Measurements from ENCODE around the gene CIB2. TPM values are rescaled to one million over a fixed set of nuclear protein-coding genes. Genes with fewer than 3 reads are reported as not detected.

Gene CIB2
- polyA plus RNA-seq (4.1 to 6.1 TPM (median 4.9 TPM) in 3 replicates), polyA minus RNA-seq (5.6 to 8.1 TPM (median 5.7 TPM) in 3 replicates)
- 3.9 TPM for polyA plus RNA-seq (2011; ENCODE audit: low read depth)
- 3.1 and 4.6 TPM in 2 replicates for polyA plus RNA-seq (2011; cell fraction: cytosol; rRNA removed)
- 0.73 and 1.3 TPM in 2 replicates for polyA plus RNA-seq (2011; cell fraction: nucleus; rRNA removed)
- 3.9 and 6.3 TPM in 2 replicates for polyA plus RNA-seq (2012; ENCODE audit: low replicate concordance)
- polyA minus RNA-seq (2011; cell fraction: cytosol; rRNA and poly(A)+ RNA removed), result 3.1 TPM
- polyA minus RNA-seq (2011; cell fraction: nucleus; rRNA and poly(A)+ RNA removed), result 1.5 and 1.9 TPM in 2 replicates

DNA sequence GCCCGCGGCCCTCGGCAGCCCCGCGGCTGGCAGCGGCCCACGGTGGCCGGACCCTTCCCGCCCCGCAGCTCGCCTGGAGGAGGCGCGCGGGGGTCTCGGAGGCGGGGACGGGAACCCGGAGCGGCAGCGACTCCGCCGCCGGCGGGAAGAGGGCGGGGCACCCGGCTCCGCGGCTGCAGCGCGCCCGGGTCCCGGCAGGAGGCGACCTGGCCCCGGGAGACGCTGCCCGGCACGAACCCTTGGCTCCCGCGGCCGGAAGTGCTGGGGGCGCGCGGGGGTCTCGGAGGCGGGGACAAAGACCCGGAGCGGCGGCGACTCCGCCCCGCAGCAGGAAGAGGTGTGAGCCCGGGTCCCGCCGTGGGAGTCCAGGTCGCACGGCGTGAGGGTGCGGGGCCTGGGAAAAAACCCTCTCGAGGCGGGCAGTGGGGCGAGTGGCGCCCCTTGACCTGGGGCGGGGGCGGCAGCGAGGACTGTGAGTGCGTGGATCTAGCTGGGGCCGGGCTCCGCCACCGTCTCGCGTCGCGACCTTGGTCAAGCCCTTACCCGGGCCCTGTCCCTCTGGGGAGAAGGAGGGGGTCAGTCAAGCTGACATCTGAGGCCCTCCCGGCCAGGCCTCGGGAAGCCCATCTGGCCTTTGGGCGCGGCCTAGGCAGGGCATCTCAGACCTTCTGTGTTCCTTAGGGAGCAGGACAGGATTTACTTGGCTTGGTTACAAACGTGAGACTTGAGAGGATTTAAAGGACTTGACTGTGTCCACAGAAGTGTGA, at the start of gene CIB2:
Gene CIB2, minus strand, starts transcription at position 151 of the 767 bp plus-strand sequence. CDS start 230 bp downstream, outside the sequence.
- Histone ChIP-seq H3K36me3 (ENCODE audit: control insufficient read depth in 2 of 2, extremely low read depth in 1 of 2, insufficient read depth in 2 of 2, low read length in 2 of 2) (no peaks in the 10 kb centered on the region), H3K79me2 (ENCODE audit: control insufficient read depth, insufficient read depth, low read length) (no peaks in the 10 kb centered on the region), H3K9ac (ENCODE audit: control insufficient read depth, extremely low read depth, insufficient read depth, low read length) (peak within 1 kb of the TSS; percentile 79), H4K20me1 (ENCODE audit: control insufficient read depth, extremely low read depth, insufficient read depth, low read length) (no peaks in the 10 kb centered on the region), H3K4me1 (ENCODE audit: control insufficient read depth, extremely low read depth, insufficient read depth, low read length) (peaks cover 33% of the 10 kb centered on the region), H3K27me3 (ENCODE audit: control insufficient read depth, extremely low read depth, insufficient read depth, low read length) (no peaks in the 10 kb centered on the region), H3K4me2 (ENCODE audit: control insufficient read depth, extremely low read depth, insufficient read depth, low read depth, low read length) (peak within 1 kb of the TSS; percentile 72), H3K9me3 (ENCODE audit: control insufficient read depth, low read depth, low read length) (no peaks in the 10 kb centered on the region), H3K9me1 (ENCODE audit: control insufficient read depth, extremely low read depth, insufficient read depth, low read length) (no peaks in the 10 kb centered on the region), H2AFZ (ENCODE audit: control insufficient read depth, low read length) (peak within 1 kb of the TSS; percentile 80), H3K27ac (ENCODE audit: control insufficient read depth, insufficient read depth, low read length) (peak within 1 kb of the TSS; percentile 58), H3K4me3 (ENCODE audit: control insufficient read depth in 2 of 3, extremely low read depth in 1 of 3, insufficient read depth in 2 of 3, low read depth in 1 of 3, low read length in 3 of 3) (peak within 1 kb of the TSS; percentile 48 to 75 (median 66))
- FAIRE-seq (no peak), DNase-seq (ENCODE audit: low read depth, low spot score) (no peak)
- dilution Hi-C loops (cut with MboI; ENCODE audit: extremely low pct_ligation_motif_present, low sequenced_read_pairs), result no loop called here
- TF ChIP-seq, protein P1, sequence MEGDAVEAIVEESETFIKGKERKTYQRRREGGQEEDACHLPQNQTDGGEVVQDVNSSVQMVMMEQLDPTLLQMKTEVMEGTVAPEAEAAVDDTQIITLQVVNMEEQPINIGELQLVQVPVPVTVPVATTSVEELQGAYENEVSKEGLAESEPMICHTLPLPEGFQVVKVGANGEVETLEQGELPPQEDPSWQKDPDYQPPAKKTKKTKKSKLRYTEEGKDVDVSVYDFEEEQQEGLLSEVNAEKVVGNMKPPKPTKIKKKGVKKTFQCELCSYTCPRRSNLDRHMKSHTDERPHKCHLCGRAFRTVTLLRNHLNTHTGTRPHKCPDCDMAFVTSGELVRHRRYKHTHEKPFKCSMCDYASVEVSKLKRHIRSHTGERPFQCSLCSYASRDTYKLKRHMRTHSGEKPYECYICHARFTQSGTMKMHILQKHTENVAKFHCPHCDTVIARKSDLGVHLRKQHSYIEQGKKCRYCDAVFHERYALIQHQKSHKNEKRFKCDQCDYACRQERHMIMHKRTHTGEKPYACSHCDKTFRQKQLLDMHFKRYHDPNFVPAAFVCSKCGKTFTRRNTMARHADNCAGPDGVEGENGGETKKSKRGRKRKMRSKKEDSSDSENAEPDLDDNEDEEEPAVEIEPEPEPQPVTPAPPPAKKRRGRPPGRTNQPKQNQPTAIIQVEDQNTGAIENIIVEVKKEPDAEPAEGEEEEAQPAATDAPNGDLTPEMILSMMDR (optimal IDR thresholded peaks at IDR 0.05 in 1 of 3, IDR thresholded peaks at IDR 0.05 in 1 of 3, conservative IDR thresholded peaks at IDR 0.05 in 1 of 3; ENCODE audit: extremely low read depth in 1 of 3, insufficient read depth in 2 of 3, low read length in 3 of 3), result peak; percentile 31 to 80 (median 61)
- TF ChIP-seq EZH2 (IDR thresholded peaks at IDR 0.05; ENCODE audit: low read length), result no peak

DNA sequence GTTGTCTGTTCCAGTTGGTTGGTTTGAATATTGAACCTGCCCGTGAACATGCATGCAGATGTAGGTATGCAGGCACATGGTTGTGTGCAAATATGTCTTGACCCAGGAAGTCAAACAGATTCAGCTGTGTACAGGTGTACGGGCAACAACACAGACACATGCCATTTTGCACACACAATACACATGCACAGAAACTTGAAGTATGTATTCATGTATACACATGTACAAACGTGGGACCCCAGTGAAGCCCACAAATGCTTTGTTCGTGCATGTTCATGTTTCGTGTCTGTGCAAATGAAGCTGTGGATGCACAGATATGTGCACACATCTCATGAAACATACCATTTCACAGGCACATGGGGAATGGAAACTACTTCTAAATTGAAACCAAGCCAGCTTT, 48.7 kb upstream of the CIB2 start:
- no peak for FAIRE-seq
- no peak overlapping the region for H3K4me2 ChIP-seq (ENCODE audit: control insufficient read depth, extremely low read depth, insufficient read depth, low read depth, low read length)
- no peak for TF ChIP-seq EZH2 (IDR thresholded peaks at IDR 0.05; ENCODE audit: low read length)
- TF ChIP-seq, protein P1 (optimal IDR thresholded peaks at IDR 0.05 in 1 of 3, IDR thresholded peaks at IDR 0.05 in 1 of 3, conservative IDR thresholded peaks at IDR 0.05 in 1 of 3; ENCODE audit: extremely low read depth in 1 of 3, insufficient read depth in 2 of 3, low read length in 3 of 3), result no peak

More for the DNA sequence above, 48.7 kb upstream of the CIB2 start:
- H3K9me1 ChIP-seq (ENCODE audit: control insufficient read depth, extremely low read depth, insufficient read depth, low read length), result no peaks in the 10 kb centered on the region
- no peak overlapping the region for H3K9ac ChIP-seq (ENCODE audit: control insufficient read depth, extremely low read depth, insufficient read depth, low read length)
- no peaks in the 10 kb centered on the region for H4K20me1 ChIP-seq (ENCODE audit: control insufficient read depth, extremely low read depth, insufficient read depth, low read length)
- no peak overlapping the region for H2AFZ ChIP-seq (ENCODE audit: control insufficient read depth, low read length)
- no peaks in the 10 kb centered on the region for H3K36me3 ChIP-seq (ENCODE audit: control insufficient read depth in 2 of 2, extremely low read depth in 1 of 2, insufficient read depth in 2 of 2, low read length in 2 of 2)
- H3K27me3 ChIP-seq (ENCODE audit: control insufficient read depth, extremely low read depth, insufficient read depth, low read length), result peaks cover 4% of the 10 kb centered on the region
- no peak overlapping the region for H3K27ac ChIP-seq (ENCODE audit: control insufficient read depth, insufficient read depth, low read length)
- dilution Hi-C loops (cut with MboI; ENCODE audit: extremely low pct_ligation_motif_present, low sequenced_read_pairs), result no loop called here
- H3K4me1 ChIP-seq (ENCODE audit: control insufficient read depth, extremely low read depth, insufficient read depth, low read length), result peaks cover 8% of the 10 kb centered on the region
- DNase-seq (ENCODE audit: low read depth, low spot score), result no peak
- no peaks in the 10 kb centered on the region for H3K9me3 ChIP-seq (ENCODE audit: control insufficient read depth, low read depth, low read length)
- no peaks in the 10 kb centered on the region for H3K79me2 ChIP-seq (ENCODE audit: control insufficient read depth, insufficient read depth, low read length)
- no peak overlapping the region for H3K4me3 ChIP-seq (ENCODE audit: control insufficient read depth in 2 of 3, extremely low read depth in 1 of 3, insufficient read depth in 2 of 3, low read depth in 1 of 3, low read length in 3 of 3)

Data from keratinocyte (primary cell).